BLaER1 (cell line): ENCODE measurements around the gene OTX1.

ENCODE experiments used
- H3K27ac ChIP-seq: shearing (Covaris generic); formaldehyde crosslinking; 2 replicates; pipeline ENCODE4 v1.8.1; 2022
- H3K27me3 ChIP-seq: shearing (Covaris generic); formaldehyde crosslinking; 2 replicates; pipeline ENCODE4 v1.8.1; 2022
- H3K36me3 ChIP-seq: shearing (Covaris generic); formaldehyde crosslinking; 2 replicates; pipeline ENCODE4 v1.8.1; 2022
- H3K4me1 ChIP-seq: shearing (Covaris generic); formaldehyde crosslinking; 2 replicates; pipeline ENCODE4 v1.8.1; 2022
- H3K4me2 ChIP-seq: shearing (Covaris generic); formaldehyde crosslinking; 2 replicates; pipeline ENCODE4 v1.8.1; 2022
- H3K4me3 ChIP-seq: shearing (Covaris generic); formaldehyde crosslinking; 2 replicates; pipeline ENCODE4 v1.8.1; 2022
- H3K9ac ChIP-seq: shearing (Covaris generic); formaldehyde crosslinking; 2 replicates; pipeline ENCODE4 v1.8.1; 2022
- H3K9me3 ChIP-seq: shearing (Covaris generic); formaldehyde crosslinking; 2 replicates; pipeline ENCODE4 v1.8.1; 2022
- H4K20me1 ChIP-seq: shearing (Covaris generic); formaldehyde crosslinking; 2 replicates; pipeline ENCODE4 v1.8.1; 2022
- Cebpa-rat ChIP-seq: shearing (Covaris generic); IDR thresholded peaks from 2 replicates; pipeline ENCODE4 v1.8.1; 2022

The OTX1 gene

GRCh38 chr2:63104482-63104881, 53.9 kb downstream of the OTX1 start:
- no peak overlapping the region for H3K4me2 ChIP-seq
- H3K4me3 ChIP-seq: no peak overlapping the region
- H3K9ac ChIP-seq: no peak overlapping the region
- no peaks in the 10 kb centered on the region for H3K4me1 ChIP-seq
- H3K27ac ChIP-seq: no peak overlapping the region
- no peaks in the 10 kb centered on the region for H3K36me3 ChIP-seq
- no peaks in the 10 kb centered on the region for H3K27me3 ChIP-seq
- no peak for TF ChIP-seq Cebpa-rat
- H4K20me1 ChIP-seq: no peaks in the 10 kb centered on the region
- peaks cover 18% of the 10 kb centered on the region for H3K9me3 ChIP-seq
